SU-DHL-6 (cell line): ENCODE data around the gene FCMR.

ENCODE experiments used
- H2AFZ ChIP-seq: fragments of 200-600 bp; sonication (generic); 2 replicates; pipeline ENCODE4 v1.6.1; 2014; ENCODE audit warnings: low read depth, mild to moderate bottlenecking, moderate library complexity, mixed read lengths, antibody characterized with exemption, low read length; ENCODE audit not compliant: severe bottlenecking
- H3F3A ChIP-seq: fragments of 200-600 bp; shearing (Covaris generic); 2 replicates; pipeline ENCODE4 v1.6.0; 2016; ENCODE audit warnings: antibody characterized with exemption, mild to moderate bottlenecking; ENCODE audit not compliant: insufficient read depth
- H3K27ac ChIP-seq: fragments of 200-600 bp; sonication (generic); 2 replicates; pipeline ENCODE4 v1.5.1; 2016; ENCODE audit warnings: low read depth, mild to moderate bottlenecking, low read length, moderate library complexity, mixed read lengths
- H3K27me3 ChIP-seq: fragments of 200-600 bp; sonication (generic), shearing (Covaris generic); 2 replicates; pipeline ENCODE4 v1.6.0; 2014; ENCODE audit warnings: mild to moderate bottlenecking, low read length
- H3K36me3 ChIP-seq: fragments of 200-600 bp; sonication (generic); 2 replicates; pipeline ENCODE4 v1.6.1; 2014; ENCODE audit warnings: mild to moderate bottlenecking, low read length, mixed read lengths
- H3K4me2 ChIP-seq: fragments of 300-600, 200-600 bp; shearing (Covaris generic), sonication (generic); 2 replicates; pipeline ENCODE4 v1.6.0; 2014; ENCODE audit warnings: low read length, low read depth, mild to moderate bottlenecking; ENCODE audit not compliant: poor library complexity, severe bottlenecking
- H3K4me3 ChIP-seq: fragments of 200-600 bp; sonication (generic); 2 replicates; pipeline ENCODE4 v1.5.1; 2014; ENCODE audit warnings: antibody characterized with exemption, low read length, mild to moderate bottlenecking, mixed read lengths; ENCODE audit not compliant: insufficient read depth, poor library complexity, severe bottlenecking
- H3K79me2 ChIP-seq: fragments of 200-600 bp; sonication (generic); 2 replicates; pipeline ENCODE4 v1.6.1; 2014; ENCODE audit warnings: mild to moderate bottlenecking, low read length, moderate library complexity; ENCODE audit not compliant: insufficient read depth
- H3K9ac ChIP-seq: fragments of 200-600 bp; sonication (generic); 2 replicates; pipeline ENCODE4 v1.7.0; 2014; ENCODE audit warnings: mild to moderate bottlenecking, low read length
- H3K9me2 ChIP-seq: fragments of 200-600 bp; sonication (generic); replicated peaks from 2 replicates; pipeline ENCODE4 v1.6.1; 2014; ENCODE audit warnings: low read length; ENCODE audit not compliant: insufficient read depth
- H3K9me3 ChIP-seq: fragments of 200-600 bp; sonication (generic); 2 replicates; pipeline ENCODE4 v1.6.1; 2014; ENCODE audit warnings: low read length, mixed read lengths; ENCODE audit not compliant: insufficient read depth
- H4K20me1 ChIP-seq: fragments of 200-600 bp; sonication (generic); 2 replicates; pipeline ENCODE4 v1.6.1; 2014; ENCODE audit warnings: low read depth, mild to moderate bottlenecking, antibody characterized with exemption, low read length, moderate library complexity, mixed read lengths
- CTCF ChIP-seq: fragments of 200-600 bp; sonication (generic); IDR thresholded peaks from one replicate; pipeline ENCODE4 v1.5.1; 2017; ENCODE audit warnings: antibody characterized with exemption, mild to moderate bottlenecking, low read length, moderate library complexity; ENCODE audit not compliant: insufficient read depth, poor library complexity, severe bottlenecking
- EZH2phosphoT487 ChIP-seq: fragments of 200-600 bp; sonication (generic), shearing (Covaris generic); conservative IDR thresholded peaks from 2 replicates; pipeline ENCODE4 v1.6.1; 2018; ENCODE audit warnings: mild to moderate bottlenecking, antibody characterized with exemption, low read length, moderate library complexity, mixed read lengths

FCMR gene

GRCh38 chr1:206904423-206905142 lies 17.2 kb downstream of the FCMR start:
- no peak overlapping the region for H3K27ac ChIP-seq
- no peak for TF ChIP-seq CTCF

GRCh38 chr1:206903687-206904086 lies 18.1 kb downstream of the FCMR start:
- Histone ChIP-seq H3K4me3 (no peak overlapping the region), H2AFZ (no peak overlapping the region), H3K36me3 (no peaks in the 10 kb centered on the region), H4K20me1 (no peaks in the 10 kb centered on the region), H3F3A (no peaks in the 10 kb centered on the region), H3K4me2 (no peak overlapping the region), H3K9me2 (no peaks in the 10 kb centered on the region), H3K27ac (no peak overlapping the region), H3K27me3 (peaks cover 3% of the 10 kb centered on the region; the same call in 1 of the 2 replicates), H3K9ac (no peak overlapping the region), H3K9me3 (no peaks in the 10 kb centered on the region), H3K79me2 (no peaks in the 10 kb centered on the region)
- TF ChIP-seq EZH2phosphoT487 = no peak
- TF ChIP-seq CTCF = no peak

More at GRCh38 chr1:206904423-206905142, 17.2 kb downstream of the FCMR start:
- Histone ChIP-seq H3K79me2 (no peaks in the 10 kb centered on the region), H3K4me3 (no peak overlapping the region), H3K36me3 (no peaks in the 10 kb centered on the region), H3K4me2 (no peak overlapping the region), H3K27me3 (peaks cover 3% of the 10 kb centered on the region; the same call in 1 of the 2 replicates), H3F3A (no peaks in the 10 kb centered on the region), H3K9ac (no peak overlapping the region), H2AFZ (no peak overlapping the region), H3K9me3 (no peaks in the 10 kb centered on the region), H4K20me1 (no peaks in the 10 kb centered on the region), H3K9me2 (no peaks in the 10 kb centered on the region)

GRCh38 chr1:206902702-206903101 lies 19.0 kb downstream of the FCMR start:
- H2AFZ ChIP-seq = no peak overlapping the region
- no peak overlapping the region for H3K9ac ChIP-seq
- peaks cover 3% of the 10 kb centered on the region; the same call in 1 of the 2 replicates for H3K27me3 ChIP-seq
- H3K27ac ChIP-seq = no peak overlapping the region
- no peak overlapping the region for H3K4me2 ChIP-seq
- no peaks in the 10 kb centered on the region for H3K36me3 ChIP-seq
- TF ChIP-seq EZH2phosphoT487 (no peak), CTCF (no peak)
- H3K9me3 ChIP-seq = no peaks in the 10 kb centered on the region
- no peaks in the 10 kb centered on the region for H3F3A ChIP-seq
- no peaks in the 10 kb centered on the region for H3K79me2 ChIP-seq
- no peaks in the 10 kb centered on the region for H4K20me1 ChIP-seq
- no peak overlapping the region for H3K4me3 ChIP-seq
- H3K9me2 ChIP-seq = no peaks in the 10 kb centered on the region
